ENCODE data around the gene ARF1. TPM values are rescaled to one million over a fixed set of nuclear protein-coding genes. Genes with fewer than 3 reads are reported as not detected.

ARF1 gene
- total and polyA plus RNA-seq, 2 of the 13 experiments (the other 11 are each of a cell fraction or from before 2014, with no cell fraction given): 186 to 327 TPM

GRCh38 chr1:228095938-228096337, 13.4 kb downstream of the ARF1 start:
- H4K20me1 ChIP-seq (ENCODE audit: insufficient read depth, low read length): peaks cover 93% of the 10 kb centered on the region
- H3K27ac ChIP-seq (ENCODE audit: extremely low read length, insufficient read depth, low read length): no peak overlapping the region
- BruUV-seq (replicated peaks): no TSS peak
- ChIA-PET CTCF (ENCODE audit: low intra/inter-chr PET ratio, low total read pairs) (no interaction called here), POLR2A (no interaction called here)
- intact Hi-C loops (cut with micrococcal nuclease; ENCODE audit: unreplicated experiment) (no loop called here), in situ Hi-C loops (cut with HindIII; ENCODE audit: extremely low pct_ligation_motif_present, low pct_unique_long_range_greater_than_20kb) (no loop called here)
- no peaks in the 10 kb centered on the region for H3K27me3 ChIP-seq (ENCODE audit: control insufficient read depth in 1 of 2, insufficient read depth in 2 of 2, low read length in 2 of 2)
- no peak for FAIRE-seq
- no peak overlapping the region for H2AFZ ChIP-seq (ENCODE audit: low read length)
- TF ChIP-seq STAT5B (CRISPR knock-in tag; IDR thresholded peaks at IDR 0.05) (no peak), ZNF512 (CRISPR knock-in tag; IDR thresholded peaks at IDR 0.05) (no peak), TAF1 (CRISPR knock-in tag; IDR thresholded peaks at IDR 0.05) (no peak), RFX5 (IDR thresholded peaks at IDR 0.05; ENCODE audit: low read depth, low read length) (no peak), POLR2AphosphoS5 (IDR thresholded peaks at IDR 0.05; ENCODE audit: low read depth, low read length) (no peak), ZNF180 (CRISPR knock-in tag; IDR thresholded peaks at IDR 0.05; ENCODE audit: borderline replicate concordance, low read depth) (no peak), SIX4 (CRISPR knock-in tag; IDR thresholded peaks at IDR 0.05) (no peak), MATR3 (CRISPR knock-in tag; IDR thresholded peaks at IDR 0.05) (no peak), ZNF564 (CRISPR knock-in tag; IDR thresholded peaks at IDR 0.05) (no peak), BHLHE40 (IDR thresholded peaks at IDR 0.05; ENCODE audit: low read length) (no peak), NKX3-1 (CRISPR knock-in tag; IDR thresholded peaks at IDR 0.05) (no peak), CSRNP1 (CRISPR knock-in tag; IDR thresholded peaks at IDR 0.05) (no peak), MEIS2 (CRISPR knock-in tag; IDR thresholded peaks at IDR 0.05) (no peak), NFE2 (CRISPR knock-in tag; IDR thresholded peaks at IDR 0.05) (no peak), HOXD1 (CRISPR knock-in tag; IDR thresholded peaks at IDR 0.05) (no peak), RFX1 (IDR thresholded peaks at IDR 0.05) (no peak), THAP7 (CRISPR knock-in tag; IDR thresholded peaks at IDR 0.05) (no peak), PAF1 (CRISPR knock-in tag; IDR thresholded peaks at IDR 0.05) (no peak), ZNF234 (CRISPR knock-in tag; conservative IDR thresholded peaks at IDR 0.05) (no peak), POGK (CRISPR knock-in tag; conservative IDR thresholded peaks at IDR 0.05) (no peak)
- no peak overlapping the region for H3K4me3 ChIP-seq (replicated peaks in 1 of 3; ENCODE audit: insufficient read depth in 1 of 3, low read depth in 2 of 3, low read length in 3 of 3)
- H3K9ac ChIP-seq (ENCODE audit: insufficient read depth, low read depth, low read length): no peak overlapping the region
- peaks cover 26% of the 10 kb centered on the region for H3K9me3 ChIP-seq (ENCODE audit: low read length)
- peaks cover 10% of the 10 kb centered on the region for H3K4me1 ChIP-seq (ENCODE audit: insufficient read depth, low read length)
- 92% methylated on average over 6 of the region's 8 CpGs for WGBS (ENCODE audit: low lambda C conversion rate)
- peaks cover 72% of the 10 kb centered on the region for H3K79me2 ChIP-seq (ENCODE audit: insufficient read depth, low read length)
- DNase-seq (ENCODE audit: low spot score): no peak
- H3K36me3 ChIP-seq (replicated peaks in 1 of 2; ENCODE audit: control insufficient read depth in 1 of 2, insufficient read depth in 2 of 2, low read length in 2 of 2): peaks cover 23 to 67% of the 10 kb centered on the region in 2 experiments; a peak in 4 of 5 replicates
- H3K4me2 ChIP-seq (ENCODE audit: low read depth, low read length): no peak overlapping the region
- no peak for ATAC-seq
